Memory B cell (primary cell): ENCODE measurements around the gene MAIP1.
A peak's percentile ranks its signal among the peaks of the same experiment; 100 is the strongest.

Experiments
- ATAC-seq: fragments of 150-1000 bp; cut with Tn5 transposase; 2 replicates; pipeline ENCODE4 v1.10.0; 2021; ENCODE audit warnings: low read depth, mild to moderate bottlenecking, moderate library complexity
- DNase-seq, 2 donors: peaks; one replicate each; pipeline ENCODE4 v3.0.0; 2022; ENCODE audit warnings: low spot score in 2 of 2
- H3K27ac Mint-ChIP-seq: one replicate; pipeline ENCODE4 v1.8.0; 2022; ENCODE audit warnings: mild to moderate bottlenecking, moderate library complexity, mixed read lengths
- H3K27me3 Mint-ChIP-seq: one replicate; pipeline ENCODE4 v1.8.0; 2022; ENCODE audit warnings: mixed read lengths
- H3K36me3 Mint-ChIP-seq: one replicate; pipeline ENCODE4 v1.8.0; 2022; ENCODE audit warnings: mild to moderate bottlenecking, mixed read lengths
- H3K4me1 Mint-ChIP-seq: one replicate; pipeline ENCODE4 v1.8.0; 2022; ENCODE audit warnings: mixed read lengths
- H3K4me3 Mint-ChIP-seq: one replicate; pipeline ENCODE4 v1.8.0; 2022; ENCODE audit warnings: mild to moderate bottlenecking, moderate library complexity, mixed read lengths
- H3K9me3 Mint-ChIP-seq: one replicate; pipeline ENCODE4 v1.8.0; 2022; ENCODE audit warnings: mixed read lengths

The MAIP1 gene

GRCh38 chr2:199968126-199968525 is 12.7 kb downstream of the MAIP1 start:
- H3K4me1 Mint-ChIP-seq, result no peaks in the 10 kb centered on the region
- DNase-seq (no peak), ATAC-seq (no peak)
- H3K27ac Mint-ChIP-seq, result no peak overlapping the region
- H3K27me3 Mint-ChIP-seq, result no peaks in the 10 kb centered on the region
- peaks cover 15% of the 10 kb centered on the region for H3K36me3 Mint-ChIP-seq
- H3K9me3 Mint-ChIP-seq, result no peaks in the 10 kb centered on the region
- no peak overlapping the region for H3K4me3 Mint-ChIP-seq

- DNase-seq (no peak), ATAC-seq (no peak)
- Mint-ChIP-seq H3K4me3 (no peak overlapping the region), H3K36me3 (peaks cover 12% of the 10 kb centered on the region), H3K27me3 (no peaks in the 10 kb centered on the region), H3K9me3 (peaks cover 4% of the 10 kb centered on the region), H3K27ac (no peak overlapping the region), H3K4me1 (no peaks in the 10 kb centered on the region)
These were observed 16.8 kb downstream of the MAIP1 start for GRCh38 chr2:199972088-199972626.

- Mint-ChIP-seq H3K27ac (no peak overlapping the region), H3K4me3 (no peak overlapping the region), H3K4me1 (no peaks in the 10 kb centered on the region), H3K36me3 (peaks cover 12% of the 10 kb centered on the region), H3K9me3 (peaks cover 4% of the 10 kb centered on the region), H3K27me3 (no peaks in the 10 kb centered on the region)
- DNase-seq, result no peak
- no peak for ATAC-seq
These were observed 18.3 kb downstream of the MAIP1 start for GRCh38 chr2:199973703-199974102.

- Mint-ChIP-seq H3K27ac (no peak overlapping the region), H3K9me3 (peaks cover 4% of the 10 kb centered on the region), H3K36me3 (peaks cover 12% of the 10 kb centered on the region), H3K4me3 (no peak overlapping the region), H3K4me1 (peaks cover 2% of the 10 kb centered on the region), H3K27me3 (no peaks in the 10 kb centered on the region)
- ATAC-seq, result no peak
- no peak for DNase-seq
These were observed 20.0 kb downstream of the MAIP1 start for GRCh38 chr2:199975273-199975895.

GRCh38 chr2:199977984-199978415 is 22.6 kb downstream of the MAIP1 start:
- H3K9me3 Mint-ChIP-seq, result peaks cover 4% of the 10 kb centered on the region
- ATAC-seq, result no peak
- no peak overlapping the region for H3K4me3 Mint-ChIP-seq
- peaks cover 10% of the 10 kb centered on the region for H3K36me3 Mint-ChIP-seq
- H3K4me1 Mint-ChIP-seq, result peaks cover 2% of the 10 kb centered on the region
- DNase-seq, result no peak
- H3K27me3 Mint-ChIP-seq, result peaks cover 1% of the 10 kb centered on the region
- no peak overlapping the region for H3K27ac Mint-ChIP-seq

- DNase-seq (no peak), ATAC-seq (no peak)
- Mint-ChIP-seq H3K27ac (no peak overlapping the region), H3K4me1 (peaks cover 2% of the 10 kb centered on the region), H3K27me3 (peaks cover 1% of the 10 kb centered on the region), H3K36me3 (peaks cover 5% of the 10 kb centered on the region), H3K4me3 (no peak overlapping the region), H3K9me3 (peaks cover 4% of the 10 kb centered on the region)
These were observed 24.0 kb downstream of the MAIP1 start for GRCh38 chr2:199979398-199979797.

- peak; percentile 66 for ATAC-seq
- Mint-ChIP-seq H3K27me3 (peaks cover 1% of the 10 kb centered on the region), H3K4me1 (peaks cover 2% of the 10 kb centered on the region), H3K9me3 (peaks cover 4% of the 10 kb centered on the region), H3K36me3 (peaks cover 3% of the 10 kb centered on the region), H3K27ac (no peak overlapping the region), H3K4me3 (no peak overlapping the region)
- peak; percentile 68 to 84 for DNase-seq
These were observed 24.6 kb downstream of the MAIP1 start for GRCh38 chr2:199979832-199980628.

- no peaks in the 10 kb centered on the region for H3K9me3 Mint-ChIP-seq
These were observed 26.9 kb downstream of the MAIP1 start for GRCh38 chr2:199982126-199982843.

GRCh38 chr2:199983534-199983933 is 28.2 kb downstream of the MAIP1 start:
- Mint-ChIP-seq H3K4me3 (no peak overlapping the region), H3K9me3 (no peaks in the 10 kb centered on the region), H3K4me1 (peaks cover 2% of the 10 kb centered on the region), H3K27me3 (peaks cover 1% of the 10 kb centered on the region), H3K27ac (no peak overlapping the region), H3K36me3 (no peaks in the 10 kb centered on the region)
- ATAC-seq, result no peak
- no peak for DNase-seq

More at GRCh38 chr2:199982126-199982843, 26.9 kb downstream of the MAIP1 start:
- Mint-ChIP-seq H3K27me3 (peaks cover 1% of the 10 kb centered on the region), H3K4me3 (no peak overlapping the region), H3K4me1 (peaks cover 2% of the 10 kb centered on the region), H3K27ac (no peak overlapping the region), H3K36me3 (no peaks in the 10 kb centered on the region)
- no peak for ATAC-seq
- DNase-seq, result no peak

GRCh38 chr2:199984159-199984558 is 28.8 kb downstream of the MAIP1 start:
- Mint-ChIP-seq H3K4me1 (peaks cover 2% of the 10 kb centered on the region), H3K9me3 (no peaks in the 10 kb centered on the region), H3K27ac (no peak overlapping the region), H3K27me3 (peaks cover 1% of the 10 kb centered on the region), H3K4me3 (no peak overlapping the region), H3K36me3 (no peaks in the 10 kb centered on the region)
- no peak for DNase-seq
- no peak for ATAC-seq

GRCh38 chr2:199984755-199985154 is 29.4 kb downstream of the MAIP1 start:
- Mint-ChIP-seq H3K36me3 (no peaks in the 10 kb centered on the region), H3K27me3 (peaks cover 1% of the 10 kb centered on the region), H3K9me3 (no peaks in the 10 kb centered on the region), H3K4me1 (peaks cover 2% of the 10 kb centered on the region), H3K27ac (no peak overlapping the region), H3K4me3 (no peak overlapping the region)
- no peak for DNase-seq
- no peak for ATAC-seq

- no peaks in the 10 kb centered on the region for H3K9me3 Mint-ChIP-seq
- H3K27me3 Mint-ChIP-seq, result peaks cover 1% of the 10 kb centered on the region
- H3K4me1 Mint-ChIP-seq, result no peaks in the 10 kb centered on the region
- H3K4me3 Mint-ChIP-seq, result no peak overlapping the region
- peak in 1 of 2 donors; percentile 6 for DNase-seq
- H3K27ac Mint-ChIP-seq, result no peak overlapping the region
- ATAC-seq, result peak; percentile 63
- no peaks in the 10 kb centered on the region for H3K36me3 Mint-ChIP-seq
These were observed 30.3 kb downstream of the MAIP1 start for GRCh38 chr2:199985625-199986207.

GRCh38 chr2:199987586-199987985 is 32.2 kb downstream of the MAIP1 start:
- Mint-ChIP-seq H3K4me3 (no peak overlapping the region), H3K9me3 (no peaks in the 10 kb centered on the region), H3K27ac (no peak overlapping the region), H3K27me3 (peaks cover 2% of the 10 kb centered on the region), H3K4me1 (no peaks in the 10 kb centered on the region), H3K36me3 (no peaks in the 10 kb centered on the region)
- DNase-seq (no peak), ATAC-seq (no peak)

- Mint-ChIP-seq H3K36me3 (no peaks in the 10 kb centered on the region), H3K4me3 (no peak overlapping the region), H3K4me1 (no peaks in the 10 kb centered on the region), H3K27me3 (peaks cover 1% of the 10 kb centered on the region), H3K9me3 (no peaks in the 10 kb centered on the region), H3K27ac (no peak overlapping the region)
- ATAC-seq, result no peak
- no peak for DNase-seq
These were observed 32.8 kb downstream of the MAIP1 start for GRCh38 chr2:199988151-199988550.
